Uterus (tissue), 4 donors: ENCODE results near the gene VRK1. TPM values are rescaled to one million over a fixed set of nuclear protein-coding genes. Genes with fewer than 3 reads are reported as not detected.
"Not testable (repeated sequence)": the region's sequence is repeated elsewhere in the genome, so short reads cannot be mapped to it uniquely, and the experiment has no call there.

Experiments
- DNase-seq, 2 donors: peaks; one replicate each; pipeline ENCODE4 v3.0.0-alpha.2; 2019 to 2020
- H3K27ac ChIP-seq, 2 donors: fragments of 200-600 bp; sonication (generic); 1 replicate in 1 of 2; 2 replicates in 1 of 2; pipeline ENCODE4 v1.5.1; 2016 to 2018
- H3K27me3 ChIP-seq, 2 donors: fragments of 200-600 bp; sonication (generic); one replicate each; pipeline ENCODE4 v1.5.1; 2018 to 2019; ENCODE audit warnings: control low read depth in 1 of 2
- H3K36me3 ChIP-seq, 2 donors: fragments of 200-600 bp; sonication (generic); one replicate each; pipeline ENCODE4 v1.5.1; 2019; ENCODE audit warnings: control low read depth in 1 of 2
- H3K4me1 ChIP-seq, 2 donors: fragments of 200-600 bp; sonication (generic); one replicate each; pipeline ENCODE4 v1.5.1; 2018 to 2019; ENCODE audit warnings: control low read depth in 1 of 2
- H3K4me3 ChIP-seq, 2 donors: fragments of 200-600 bp; sonication (generic); 1 replicate in 1 of 2; 2 replicates in 1 of 2; pipeline ENCODE4 v1.5.1; 2018 to 2019; ENCODE audit warnings: mild to moderate bottlenecking in 1 of 2
- H3K9me3 ChIP-seq, 2 donors: fragments of 200-600 bp; sonication (generic); one replicate each; pipeline ENCODE4 v1.5.1; 2019; ENCODE audit warnings: control low read depth in 1 of 2
- CTCF ChIP-seq, 4 experiments: fragments of 200-600 bp in 2 of 4; fragments of 450-650 bp in 2 of 4; sonication (generic) in 2 of 4; IDR thresholded peaks; one replicate each; pipeline ENCODE4 v1.5.1; 2016 to 2019; ENCODE audit warnings: antibody characterized with exemption in 4 of 4, mild to moderate bottlenecking in 2 of 4, moderate library complexity in 1 of 4
- POLR2A ChIP-seq, 2 donors: fragments of 450-650 bp; IDR thresholded peaks; one replicate each; pipeline ENCODE4 v1.6.1; 2016; ENCODE audit warnings: antibody characterized with exemption in 2 of 2, mild to moderate bottlenecking in 1 of 2, moderate library complexity in 1 of 2
- intact Hi-C: fragments of 100-400 bp; cut with DNase I; formaldehyde crosslinking; loops from one replicate; pipeline ENCODE4 v1.15.1; 2023; ENCODE audit warnings: low total_unique reads
- total RNA-seq, 4 donors: library from RNA; depleted of rRNA in 3 of 4; stranded (reverse); fragments of >200 nt in 3 of 4; gene quantifications; one replicate each; pipeline versions ENCODE4 v1.1.0 to v1.2.4, GENCODE V29; 2014 to 2023
- donor health status: DM: yes; HTN: yes; CAD: no.

VRK1 gene
- total RNA-seq, 4 donors from 2014 or later: 21.0 to 54.5 (median 37.1) TPM

DNA sequence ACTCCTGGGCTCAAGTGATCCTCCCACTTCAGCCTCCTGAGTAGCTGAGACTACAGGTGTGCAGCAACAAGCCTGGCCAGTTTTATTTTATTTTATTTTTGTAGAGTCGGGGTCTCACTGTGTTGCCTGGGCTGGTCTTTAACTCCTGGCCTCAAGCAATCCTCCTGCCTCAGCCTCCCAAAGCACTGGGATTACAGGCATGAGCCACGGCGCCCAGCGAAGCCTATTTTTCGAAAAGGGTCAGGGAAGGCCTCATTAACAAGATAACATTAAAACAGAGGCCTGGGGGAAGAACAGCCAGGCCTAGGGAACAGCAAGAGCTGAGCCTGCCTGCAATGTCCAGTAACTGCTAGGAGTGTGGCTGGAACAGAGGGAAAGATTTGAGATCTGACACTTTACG is 36.1 kb upstream of the VRK1 start:
- Histone ChIP-seq H3K9me3 (no peaks in the 10 kb centered on the region), H3K4me3 (no peak overlapping the region), H3K27ac (no peak overlapping the region), H3K4me1 (no peaks in the 10 kb centered on the region), H3K36me3 (no peaks in the 10 kb centered on the region), H3K27me3 (no peaks in the 10 kb centered on the region)
- TF ChIP-seq CTCF (IDR thresholded peaks at IDR 0.05) (no peak), POLR2A (IDR thresholded peaks at IDR 0.05) (no peak)
- DNase-seq: no peak
- intact Hi-C loops: no loop called here

DNA sequence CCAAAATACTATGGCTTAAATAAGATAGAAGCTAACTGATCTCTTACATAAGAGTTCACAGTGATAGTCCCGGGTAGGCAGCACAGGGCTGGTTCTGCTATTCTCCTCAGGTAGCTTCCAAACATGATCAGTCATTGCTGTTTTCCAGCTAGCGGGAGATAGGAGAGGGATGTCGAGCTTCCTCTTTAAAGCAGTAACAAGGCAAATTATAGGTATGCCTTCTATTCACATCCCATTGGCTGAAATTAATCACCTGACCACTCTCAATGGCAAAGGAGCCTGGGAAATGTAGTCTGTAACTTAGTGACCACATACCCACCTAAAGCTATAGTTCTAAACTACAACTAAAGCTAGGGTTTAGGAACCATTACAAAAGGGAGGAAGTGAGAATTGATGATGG is 34.5 kb upstream of the VRK1 start:
- Histone ChIP-seq H3K4me3 (no peak overlapping the region), H3K27me3 (no peaks in the 10 kb centered on the region), H3K27ac (no peak overlapping the region), H3K36me3 (no peaks in the 10 kb centered on the region), H3K9me3 (no peaks in the 10 kb centered on the region), H3K4me1 (no peaks in the 10 kb centered on the region)
- intact Hi-C loops: no loop called here
- TF ChIP-seq POLR2A (IDR thresholded peaks at IDR 0.05) (no peak), CTCF (IDR thresholded peaks at IDR 0.05) (no peak)
- DNase-seq: no peak

DNA sequence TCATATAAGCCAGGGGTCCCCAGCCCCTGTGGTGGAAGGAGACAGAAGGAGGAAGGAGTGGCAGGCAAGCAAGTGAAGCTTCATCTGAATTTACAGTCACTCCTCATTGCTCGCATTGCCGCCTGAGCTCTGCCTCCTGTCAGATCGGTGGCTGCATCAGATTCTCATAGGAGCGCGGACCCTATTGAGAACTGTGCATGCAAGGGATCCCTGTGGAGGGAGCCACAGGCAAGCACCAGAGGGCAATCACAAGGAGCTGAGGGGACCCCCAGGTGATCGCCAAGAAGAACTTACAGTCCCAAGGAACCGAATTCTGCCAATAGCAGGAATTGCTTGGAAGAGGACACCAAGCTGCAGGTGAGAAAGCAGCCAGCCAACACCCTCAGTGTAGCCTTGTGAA is 33.2 kb upstream of the VRK1 start:
- Histone ChIP-seq H3K27ac (no peak overlapping the region), H3K4me3 (no peak overlapping the region), H3K4me1 (no peaks in the 10 kb centered on the region), H3K9me3 (no peaks in the 10 kb centered on the region), H3K27me3 (no peaks in the 10 kb centered on the region), H3K36me3 (no peaks in the 10 kb centered on the region)
- intact Hi-C loops: no loop called here
- DNase-seq: no peak
- TF ChIP-seq POLR2A (IDR thresholded peaks at IDR 0.05) (no peak), CTCF (IDR thresholded peaks at IDR 0.05) (no peak)

GRCh38 chr14:96765205-96765604 is 32.0 kb upstream of the VRK1 start:
- H3K9me3 ChIP-seq, H3K4me1 ChIP-seq, H3K4me3 ChIP-seq, DNase-seq, H3K27ac ChIP-seq, intact Hi-C loops, H3K36me3 ChIP-seq, H3K27me3 ChIP-seq: not testable (repeated sequence)

DNA sequence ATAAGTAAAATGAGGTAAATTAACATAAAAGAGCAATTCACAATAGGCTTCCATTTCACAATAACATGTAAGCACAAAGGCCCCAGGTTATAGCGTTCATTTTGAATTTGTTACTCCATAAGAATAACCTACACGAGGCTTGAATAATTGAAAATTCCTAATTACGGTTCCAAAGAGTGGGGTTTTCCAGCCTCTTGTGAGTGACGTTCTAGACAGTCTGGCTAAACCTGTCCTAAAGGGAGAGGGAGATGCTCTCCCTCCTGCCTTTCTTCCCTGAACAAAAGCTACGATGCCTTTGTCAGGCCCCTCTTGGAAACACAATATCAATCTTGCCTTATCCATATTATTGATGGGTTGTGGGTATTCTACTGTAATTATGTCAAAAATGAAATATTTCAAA is 24.3 kb upstream of the VRK1 start:
- Histone ChIP-seq H3K36me3 (no peaks in the 10 kb centered on the region), H3K9me3 (no peaks in the 10 kb centered on the region), H3K4me3 (no peak overlapping the region), H3K27ac (no peak overlapping the region), H3K4me1 (no peaks in the 10 kb centered on the region), H3K27me3 (no peaks in the 10 kb centered on the region)
- intact Hi-C loops: no loop called here
- no peak for DNase-seq
- TF ChIP-seq CTCF (IDR thresholded peaks at IDR 0.05) (no peak), POLR2A (IDR thresholded peaks at IDR 0.05) (no peak)

DNA sequence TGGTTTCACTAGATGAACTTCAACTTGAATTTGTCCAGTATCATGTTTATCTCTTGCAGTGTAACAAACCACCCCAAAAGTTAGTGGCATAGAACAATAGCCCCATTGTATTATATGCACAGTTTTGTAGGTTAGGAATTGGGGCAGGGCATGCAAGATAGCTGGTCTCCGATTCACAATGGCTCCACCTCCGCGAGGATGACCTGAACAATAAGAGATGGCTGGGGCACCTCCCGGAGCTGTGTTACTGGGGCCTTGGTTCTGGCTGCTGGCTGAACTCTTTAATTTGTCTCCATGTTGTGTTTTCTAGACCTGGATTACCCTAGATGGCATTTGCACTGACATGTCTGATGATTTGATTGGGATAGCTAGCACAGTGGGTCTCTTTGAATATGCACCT is 20.4 kb upstream of the VRK1 start:
- H3K9me3 ChIP-seq: no peaks in the 10 kb centered on the region
- no peaks in the 10 kb centered on the region for H3K27me3 ChIP-seq
- no peaks in the 10 kb centered on the region for H3K36me3 ChIP-seq
- H3K4me1 ChIP-seq: no peaks in the 10 kb centered on the region
- intact Hi-C loops: no loop called here
- DNase-seq: no peak
- no peak overlapping the region for H3K4me3 ChIP-seq
- no peak overlapping the region for H3K27ac ChIP-seq
- TF ChIP-seq CTCF (IDR thresholded peaks at IDR 0.05) (no peak), POLR2A (IDR thresholded peaks at IDR 0.05) (no peak)
